Measurements from ENCODE around the gene WNT5B. TPM values are rescaled to one million over a fixed set of nuclear protein-coding genes. Genes with fewer than 3 reads are reported as not detected.
A peak's percentile ranks its signal among the peaks of the same experiment; 100 is the strongest.

The WNT5B gene
- total and polyA plus RNA-seq, 4 donors, result 0.88 to 11.2 (median 2.8) TPM

DNA sequence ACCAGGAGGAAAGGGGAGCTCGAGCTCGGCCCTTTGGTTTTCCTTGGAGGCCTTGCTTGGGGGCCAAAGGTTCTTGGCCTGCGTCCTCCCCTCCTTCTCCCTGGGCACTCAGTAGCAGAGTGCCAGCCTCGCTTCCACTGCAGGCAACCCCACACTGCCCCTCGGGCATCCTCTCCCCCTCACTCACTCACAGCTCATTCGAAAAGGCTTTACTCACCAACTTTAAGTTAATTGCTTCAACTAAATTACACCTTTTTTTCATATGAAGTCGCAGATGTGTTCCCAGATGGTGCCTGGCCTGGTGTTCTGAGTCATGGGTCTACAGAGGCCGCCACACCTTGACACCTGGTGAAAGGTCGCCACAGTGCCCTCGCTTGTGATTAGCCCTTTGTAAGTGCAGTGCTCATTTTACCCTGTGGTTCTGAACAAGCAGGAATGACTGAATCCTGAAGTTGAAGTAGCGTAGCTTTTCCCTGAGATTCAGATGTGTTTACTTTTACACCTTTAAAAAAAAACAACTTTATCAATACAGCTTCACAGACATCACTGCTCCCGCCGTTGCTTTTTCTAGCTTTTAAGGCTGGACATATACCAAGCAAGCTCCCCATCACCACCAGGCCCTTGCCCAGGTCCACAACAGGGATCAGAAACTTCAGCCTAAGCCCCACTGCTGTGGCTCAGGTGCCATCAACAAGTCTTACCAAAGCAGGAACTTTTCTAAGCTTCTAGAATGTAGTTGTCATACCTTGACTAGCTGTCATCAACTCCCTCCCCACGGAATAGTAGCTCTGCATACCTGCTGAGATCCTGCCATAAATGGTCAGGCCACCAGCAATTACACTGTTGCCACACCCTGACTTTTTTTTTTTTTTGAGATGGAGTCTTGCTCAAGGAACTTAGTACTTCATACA lies 41.6 kb downstream of the WNT5B start:
- DNase-seq, result no peak
- no peak overlapping the region for H3K27ac ChIP-seq (ENCODE audit: low read depth in 1 of 2, low read length in 2 of 2)
- H3K36me3 ChIP-seq (ENCODE audit: control insufficient read depth in 1 of 2, insufficient read depth in 2 of 2, low read length in 1 of 2), result no peaks in the 10 kb centered on the region
- H3K4me1 ChIP-seq (ENCODE audit: control insufficient read depth in 1 of 2, insufficient read depth in 2 of 2, low read length in 2 of 2), result peaks cover 0 to 4% of the 10 kb centered on the region in 2 donors
- no peak for ATAC-seq (ENCODE audit: low FRiP score)
- H3K27me3 ChIP-seq (ENCODE audit: control insufficient read depth in 1 of 2, insufficient read depth in 2 of 2, low read length in 1 of 2), result no peaks in the 10 kb centered on the region
- no peak overlapping the region for H3K4me3 ChIP-seq (ENCODE audit: low read length in 2 of 2)
- 62 to 69% methylated on average over 14 of the region's 14 CpGs for WGBS, 2 donors
- intact Hi-C loops (cut with DNase I), result no loop called here
- no peaks in the 10 kb centered on the region for H3K9me3 ChIP-seq (ENCODE audit: control insufficient read depth, low read length)

GRCh38 chr12:1676043-1676442 lies 47.0 kb downstream of the WNT5B start:
- no peak overlapping the region for H3K4me3 ChIP-seq (ENCODE audit: low read length in 2 of 2)
- DNase-seq, result no peak
- no peaks in the 10 kb centered on the region for H3K27me3 ChIP-seq (ENCODE audit: control insufficient read depth in 1 of 2, insufficient read depth in 2 of 2, low read length in 1 of 2)
- H3K27ac ChIP-seq (ENCODE audit: low read depth in 1 of 2, low read length in 2 of 2), result no peak overlapping the region
- 97 to 99% methylated on average over 3 of the region's 3 CpGs for WGBS, 2 donors
- H3K36me3 ChIP-seq (ENCODE audit: control insufficient read depth in 1 of 2, insufficient read depth in 2 of 2, low read length in 1 of 2), result no peaks in the 10 kb centered on the region
- no peaks in the 10 kb centered on the region for H3K9me3 ChIP-seq (ENCODE audit: control insufficient read depth, low read length)
- no peak for ATAC-seq (ENCODE audit: low FRiP score)
- intact Hi-C loops (cut with DNase I), result no loop called here
- H3K4me1 ChIP-seq (ENCODE audit: control insufficient read depth in 1 of 2, insufficient read depth in 2 of 2, low read length in 2 of 2), result no peaks in the 10 kb centered on the region

GRCh38 chr12:1680804-1681492 lies 51.9 kb downstream of the WNT5B start:
- peak overlapping the region; percentile 30 to 44 for H3K27ac ChIP-seq (ENCODE audit: low read depth in 1 of 2, low read length in 2 of 2)
- H3K4me1 ChIP-seq (ENCODE audit: control insufficient read depth in 1 of 2, insufficient read depth in 2 of 2, low read length in 2 of 2), result no peaks in the 10 kb centered on the region
- no peaks in the 10 kb centered on the region for H3K27me3 ChIP-seq (ENCODE audit: control insufficient read depth in 1 of 2, insufficient read depth in 2 of 2, low read length in 1 of 2)
- intact Hi-C loops (cut with DNase I), result no loop called here
- no peaks in the 10 kb centered on the region for H3K9me3 ChIP-seq (ENCODE audit: control insufficient read depth, low read length)
- WGBS, 2 donors, result 62 to 63% methylated on average over 7 of the region's 7 CpGs
- no peak overlapping the region for H3K4me3 ChIP-seq (ENCODE audit: low read length in 2 of 2)
- ATAC-seq (ENCODE audit: low FRiP score), result peak; percentile 62
- no peaks in the 10 kb centered on the region for H3K36me3 ChIP-seq (ENCODE audit: control insufficient read depth in 1 of 2, insufficient read depth in 2 of 2, low read length in 1 of 2)
- DNase-seq, result no peak

DNA sequence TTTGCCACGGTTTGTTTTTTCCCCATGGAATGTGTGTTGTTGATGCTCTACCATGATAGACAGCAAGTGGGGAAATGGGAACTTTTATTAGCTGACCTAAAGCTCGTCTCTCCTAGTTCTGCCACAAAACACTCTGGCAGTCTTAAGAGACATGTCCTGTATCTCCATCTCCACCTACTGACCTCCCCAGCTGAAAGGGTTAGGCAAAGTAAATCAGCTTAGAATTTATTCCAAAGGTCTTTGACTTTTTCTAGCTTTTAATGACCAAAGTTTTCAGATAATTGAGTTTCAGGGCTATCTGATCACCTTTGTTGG lies 52.4 kb downstream of the WNT5B start:
- peak overlapping the region; percentile 30 to 44 for H3K27ac ChIP-seq (ENCODE audit: low read depth in 1 of 2, low read length in 2 of 2)
- no peak overlapping the region for H3K4me3 ChIP-seq (ENCODE audit: low read length in 2 of 2)
- no peaks in the 10 kb centered on the region for H3K4me1 ChIP-seq (ENCODE audit: control insufficient read depth in 1 of 2, insufficient read depth in 2 of 2, low read length in 2 of 2)
- no peaks in the 10 kb centered on the region for H3K9me3 ChIP-seq (ENCODE audit: control insufficient read depth, low read length)
- H3K36me3 ChIP-seq (ENCODE audit: control insufficient read depth in 1 of 2, insufficient read depth in 2 of 2, low read length in 1 of 2), result no peaks in the 10 kb centered on the region
- WGBS, 2 donors, result 9 to 15% methylated on average over 2 of the region's 2 CpGs
- no peak for ATAC-seq (ENCODE audit: low FRiP score)
- intact Hi-C loops (cut with DNase I), result no loop called here
- DNase-seq, result no peak
- no peaks in the 10 kb centered on the region for H3K27me3 ChIP-seq (ENCODE audit: control insufficient read depth in 1 of 2, insufficient read depth in 2 of 2, low read length in 1 of 2)

GRCh38 chr12:1688086-1688710 lies 59.2 kb downstream of the WNT5B start:
- Histone ChIP-seq H3K9me3 (ENCODE audit: control insufficient read depth, low read length) (no peaks in the 10 kb centered on the region), H3K27ac (ENCODE audit: low read depth in 1 of 2, low read length in 2 of 2) (no peak overlapping the region), H3K4me3 (ENCODE audit: low read length in 2 of 2) (no peak overlapping the region), H3K36me3 (ENCODE audit: control insufficient read depth in 1 of 2, insufficient read depth in 2 of 2, low read length in 1 of 2) (no peaks in the 10 kb centered on the region), H3K27me3 (ENCODE audit: control insufficient read depth in 1 of 2, insufficient read depth in 2 of 2, low read length in 1 of 2) (no peaks in the 10 kb centered on the region), H3K4me1 (ENCODE audit: control insufficient read depth in 1 of 2, insufficient read depth in 2 of 2, low read length in 2 of 2) (no peaks in the 10 kb centered on the region)
- DNase-seq (no peak), ATAC-seq (ENCODE audit: low FRiP score) (no peak)
- 93 to 94% methylated on average over 5 of the region's 5 CpGs for WGBS, 2 donors
- intact Hi-C loops (cut with DNase I), result no loop called here

DNA sequence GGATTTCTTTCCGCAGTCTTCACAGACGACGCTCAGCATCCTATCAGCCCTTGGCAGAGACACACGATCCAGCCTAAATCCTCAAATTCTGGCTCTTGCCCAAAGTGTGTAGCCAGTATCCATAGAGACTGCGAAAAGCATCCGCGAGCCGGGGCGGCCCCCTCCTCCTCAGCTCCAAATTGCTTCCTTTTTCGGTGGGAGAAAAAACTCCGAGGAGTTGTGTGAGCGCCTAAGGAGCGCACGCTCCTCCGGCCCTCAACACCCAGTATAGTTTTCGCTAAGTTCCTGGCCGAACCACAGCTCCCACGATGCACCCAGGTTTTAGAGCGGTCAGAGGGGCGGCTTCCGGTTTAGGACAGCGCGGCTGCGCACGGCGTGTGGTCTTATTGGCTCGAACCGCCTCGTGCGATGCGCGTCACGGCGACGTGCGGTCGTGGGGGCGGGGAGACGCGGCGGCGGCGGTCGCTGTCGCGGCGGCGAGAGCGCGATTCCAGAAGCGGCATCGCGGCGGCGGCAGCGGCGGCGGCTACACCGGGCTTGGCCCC lies 61.6 kb downstream of the WNT5B start, which contains the start of gene ADIPOR2:
ADIPOR2 (plus strand) TSS at position 493 of the 545 bp plus-strand sequence. CDS start 63,274 bp downstream, outside the sequence.
- peak within 1 kb of the TSS; percentile 46 to 65 for H3K27ac ChIP-seq (ENCODE audit: low read depth in 1 of 2, low read length in 2 of 2)
- H3K36me3 ChIP-seq (ENCODE audit: control insufficient read depth in 1 of 2, insufficient read depth in 2 of 2, low read length in 1 of 2), result no peaks in the 10 kb centered on the region
- peak; percentile 99 for ATAC-seq (ENCODE audit: low FRiP score)
- H3K9me3 ChIP-seq (ENCODE audit: control insufficient read depth, low read length), result no peaks in the 10 kb centered on the region
- intact Hi-C loops (cut with DNase I), result loop anchor here (2.0 to 10.0 kb wide), 3 partner anchors 30 to 84 kb away; no protein-coding TSS in a partner anchor
- peak within 1 kb of the TSS; percentile 66 to 77 for H3K4me3 ChIP-seq (ENCODE audit: low read length in 2 of 2)
- no peaks in the 10 kb centered on the region for H3K27me3 ChIP-seq (ENCODE audit: control insufficient read depth in 1 of 2, insufficient read depth in 2 of 2, low read length in 1 of 2)
- 0 to 1% methylated on average over 57 to 59 of the region's 59 CpGs for WGBS, 2 donors
- DNase-seq, result peak; percentile 98
- no peaks in the 10 kb centered on the region for H3K4me1 ChIP-seq (ENCODE audit: control insufficient read depth in 1 of 2, insufficient read depth in 2 of 2, low read length in 2 of 2)

- intact Hi-C loops (cut with DNase I), result loop anchor here (2.0 to 10.0 kb wide), 3 partner anchors 31 to 83 kb away; no protein-coding TSS in a partner anchor
- no peaks in the 10 kb centered on the region for H3K27me3 ChIP-seq (ENCODE audit: control insufficient read depth in 1 of 2, insufficient read depth in 2 of 2, low read length in 1 of 2)
- WGBS, 2 donors, result 1 to 2% methylated on average over 45 to 56 of the region's 56 CpGs
- no peaks in the 10 kb centered on the region for H3K9me3 ChIP-seq (ENCODE audit: control insufficient read depth, low read length)
- peak; percentile 79 for ATAC-seq (ENCODE audit: low FRiP score)
- peak overlapping the region; percentile 36 to 77 for H3K4me3 ChIP-seq (ENCODE audit: low read length in 2 of 2)
- H3K36me3 ChIP-seq (ENCODE audit: control insufficient read depth in 1 of 2, insufficient read depth in 2 of 2, low read length in 1 of 2), result no peaks in the 10 kb centered on the region
- peaks cover 0 to 4% of the 10 kb centered on the region in 2 donors for H3K4me1 ChIP-seq (ENCODE audit: control insufficient read depth in 1 of 2, insufficient read depth in 2 of 2, low read length in 2 of 2)
- DNase-seq, result peak in 1 of 2 donors; percentile 84
- peak overlapping the region; percentile 10 to 46 for H3K27ac ChIP-seq (ENCODE audit: low read depth in 1 of 2, low read length in 2 of 2)
These were observed 62.3 kb downstream of the WNT5B start for GRCh38 chr12:1691123-1692007.

Data from aorta (tissue), 5 donors.